ENCODE measurements around the gene RPL7A.
A peak's percentile ranks its signal among the peaks of the same experiment; 100 is the strongest.
"Not testable (repeated sequence)": the region's sequence is repeated elsewhere in the genome, so short reads cannot be mapped to it uniquely, and the experiment has no call there.

RPL7A gene

DNA sequence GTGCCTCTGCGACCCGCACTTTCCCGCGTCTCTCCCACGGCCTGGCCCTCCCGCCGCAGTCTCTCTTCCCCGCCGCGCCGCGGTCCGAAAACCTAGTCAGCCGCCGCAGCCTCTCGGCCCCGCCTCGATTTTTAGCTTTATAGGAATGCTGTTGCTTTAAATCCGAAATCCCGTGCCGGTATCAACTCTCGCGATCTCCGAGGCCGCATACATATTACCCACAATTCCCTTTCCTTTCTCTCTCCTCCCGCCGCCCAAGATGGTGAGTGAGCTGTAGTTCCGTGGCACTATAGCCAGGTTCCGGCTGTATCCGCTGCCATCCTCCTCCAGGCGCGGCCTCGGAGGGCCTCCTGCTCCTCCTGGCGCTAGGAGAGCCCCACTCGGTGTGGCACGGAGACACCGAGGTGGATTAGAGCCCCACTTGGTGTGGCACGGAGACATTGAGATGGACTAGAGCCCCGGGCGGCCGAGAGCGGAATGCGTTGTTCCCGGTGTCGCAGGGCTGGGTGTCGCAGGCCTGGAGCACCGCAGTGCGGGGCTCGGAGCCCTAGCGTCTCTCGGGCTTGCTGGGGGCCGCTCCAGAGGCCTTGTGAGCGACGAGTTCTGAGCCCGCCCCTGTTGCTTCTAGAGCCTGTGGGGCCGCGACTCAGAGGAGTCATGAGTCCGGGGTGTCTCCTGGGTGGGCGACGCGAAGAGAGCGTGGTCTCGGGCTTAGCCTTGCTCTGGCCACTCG, at the start of gene RPL7A, which contains the start of gene MED22:
TSS of gene RPL7A (plus strand) at position 234 of the 733 bp plus-strand sequence. CDS start at position 260, 26 bp downstream.
TSS of gene MED22 (minus strand) at position 147 of the 733 bp plus-strand sequence. CDS start 1,469 bp downstream, outside the sequence.
- peak; percentile 73 for ATAC-seq

DNA sequence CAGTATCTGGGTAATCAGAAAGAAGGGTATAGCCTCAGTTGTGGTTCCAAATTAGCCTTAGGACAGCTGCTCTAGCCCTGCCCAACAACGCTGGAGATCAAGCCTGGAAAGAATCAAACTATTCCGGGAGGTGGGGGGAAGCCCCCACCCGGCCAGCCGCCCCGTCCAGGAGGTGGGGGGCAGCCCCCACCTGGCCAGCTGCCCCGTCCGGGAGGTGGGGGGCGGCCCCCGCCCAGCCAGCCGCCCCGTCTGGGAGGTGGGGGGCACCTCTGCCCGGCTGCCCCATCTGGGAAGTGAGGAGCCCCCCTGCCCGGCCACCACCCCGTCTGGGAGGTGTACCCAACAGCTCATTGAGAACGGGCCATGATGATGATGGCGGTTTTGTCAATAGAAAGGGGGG, 48.0 kb upstream of the RPL7A start:
- not testable (repeated sequence) for ATAC-seq

More for the DNA sequence above, at the start of gene RPL7A, which contains the start of gene MED22:
- DNase-seq = peak; percentile 91

DNA sequence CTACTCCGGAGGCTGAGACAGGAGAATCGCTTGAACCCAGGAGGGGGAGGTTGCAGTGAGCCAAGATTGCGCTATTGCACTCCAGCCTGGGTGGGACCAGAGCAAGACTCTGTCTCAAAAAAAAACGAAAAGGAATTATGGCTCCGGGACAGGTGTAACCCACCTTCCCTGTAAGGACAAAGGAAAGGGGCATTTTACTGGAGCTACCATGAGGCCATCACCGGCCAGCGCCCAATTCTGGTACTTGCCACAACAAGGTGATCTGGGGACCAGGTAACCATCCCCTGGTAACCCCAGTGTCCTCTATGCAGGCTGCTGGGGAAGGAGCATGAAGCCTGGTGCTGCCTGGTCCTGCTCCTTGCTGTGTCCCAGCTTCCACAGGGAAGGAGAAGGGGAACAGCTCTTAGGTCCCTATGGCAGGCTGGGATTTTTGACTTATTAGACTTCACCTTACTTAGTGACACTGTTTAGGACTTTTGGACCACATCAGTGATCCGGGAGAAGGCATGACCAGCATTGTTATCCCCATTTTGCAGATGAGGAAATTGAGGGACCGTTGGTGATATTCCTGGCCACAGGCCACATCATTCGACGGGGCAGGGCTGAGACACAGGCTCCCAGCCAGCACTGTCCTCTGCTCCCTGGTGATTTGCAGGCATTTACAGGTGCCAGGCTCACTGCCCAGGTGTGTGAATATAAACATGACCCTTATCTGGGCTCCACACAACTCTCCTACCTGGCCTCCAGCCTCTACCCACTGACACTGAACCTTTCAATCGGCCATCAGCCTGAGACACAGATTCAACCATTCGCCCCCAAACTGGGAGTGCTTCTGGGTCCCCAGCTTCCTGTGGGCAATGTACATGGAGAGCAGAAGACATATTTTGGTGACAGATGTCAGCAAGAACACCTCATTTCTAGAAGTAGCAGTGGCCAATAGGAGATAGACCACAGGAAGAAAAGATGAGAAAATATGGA, 46.5 kb upstream of the RPL7A start:
- DNase-seq = no peak
- no peak for ATAC-seq

More for the DNA sequence above, 48.0 kb upstream of the RPL7A start:
- DNase-seq = not testable (repeated sequence)

DNA sequence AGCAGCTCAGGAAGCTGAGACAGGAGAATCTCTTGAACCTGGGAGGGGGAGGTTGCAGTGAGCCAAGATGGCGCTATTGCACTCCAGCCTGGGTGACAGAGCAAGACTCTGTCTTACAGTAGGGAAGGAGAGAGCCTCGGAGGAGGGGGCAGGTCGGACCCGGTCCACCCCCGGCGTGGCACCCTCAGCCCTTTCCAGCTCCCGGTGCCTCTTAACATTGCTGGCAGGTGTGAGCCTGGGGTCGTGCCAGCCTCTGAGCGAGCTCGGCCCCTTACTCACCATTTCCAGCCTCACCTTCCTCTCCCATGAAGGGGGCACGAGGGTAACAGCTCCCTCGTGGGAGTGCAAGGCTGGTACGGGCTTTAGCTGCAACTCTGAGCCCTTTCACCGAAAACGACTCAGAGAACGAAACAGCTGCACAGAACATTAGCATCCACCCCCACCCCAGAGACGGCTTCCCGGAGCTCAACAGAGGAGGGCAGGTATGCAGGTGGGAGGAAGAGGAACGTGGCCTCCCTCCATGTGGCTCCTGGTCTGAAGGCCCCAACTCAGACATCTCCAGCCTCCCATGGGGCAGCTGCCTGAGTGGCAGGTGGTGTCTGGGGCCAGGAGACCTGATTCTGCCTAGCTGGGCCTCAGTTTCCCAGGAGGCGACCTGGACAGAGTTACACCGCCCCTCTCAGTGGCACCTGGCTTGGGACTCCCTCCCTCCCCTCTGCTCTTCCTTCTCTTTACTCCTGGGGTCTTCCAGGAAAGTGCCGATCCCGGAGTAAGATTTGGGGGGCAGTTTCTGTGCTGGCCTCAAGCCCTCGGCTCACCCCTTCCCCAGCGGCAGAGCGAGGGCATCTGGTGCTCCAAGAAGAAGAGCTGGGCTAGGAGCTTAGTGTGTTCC, 44.5 kb upstream of the RPL7A start:
- DNase-seq (no peak), ATAC-seq (no peak)

DNA sequence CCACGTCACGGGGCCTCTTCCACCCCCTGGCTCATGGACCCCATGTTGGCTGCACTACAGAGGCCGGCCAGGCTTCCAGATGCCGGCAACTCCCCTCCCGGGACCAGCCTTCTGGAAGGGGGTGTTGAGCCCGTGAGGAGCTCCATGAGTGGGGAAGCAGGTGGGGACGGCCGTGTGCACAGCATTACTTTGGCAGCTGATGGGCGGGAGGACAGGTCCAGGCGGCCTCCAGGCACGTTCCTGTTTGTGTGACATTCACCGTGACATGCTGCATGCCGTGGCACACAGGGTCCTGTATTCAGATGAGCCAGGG, 43.9 kb upstream of the RPL7A start:
- no peak for ATAC-seq
- DNase-seq = no peak

DNA sequence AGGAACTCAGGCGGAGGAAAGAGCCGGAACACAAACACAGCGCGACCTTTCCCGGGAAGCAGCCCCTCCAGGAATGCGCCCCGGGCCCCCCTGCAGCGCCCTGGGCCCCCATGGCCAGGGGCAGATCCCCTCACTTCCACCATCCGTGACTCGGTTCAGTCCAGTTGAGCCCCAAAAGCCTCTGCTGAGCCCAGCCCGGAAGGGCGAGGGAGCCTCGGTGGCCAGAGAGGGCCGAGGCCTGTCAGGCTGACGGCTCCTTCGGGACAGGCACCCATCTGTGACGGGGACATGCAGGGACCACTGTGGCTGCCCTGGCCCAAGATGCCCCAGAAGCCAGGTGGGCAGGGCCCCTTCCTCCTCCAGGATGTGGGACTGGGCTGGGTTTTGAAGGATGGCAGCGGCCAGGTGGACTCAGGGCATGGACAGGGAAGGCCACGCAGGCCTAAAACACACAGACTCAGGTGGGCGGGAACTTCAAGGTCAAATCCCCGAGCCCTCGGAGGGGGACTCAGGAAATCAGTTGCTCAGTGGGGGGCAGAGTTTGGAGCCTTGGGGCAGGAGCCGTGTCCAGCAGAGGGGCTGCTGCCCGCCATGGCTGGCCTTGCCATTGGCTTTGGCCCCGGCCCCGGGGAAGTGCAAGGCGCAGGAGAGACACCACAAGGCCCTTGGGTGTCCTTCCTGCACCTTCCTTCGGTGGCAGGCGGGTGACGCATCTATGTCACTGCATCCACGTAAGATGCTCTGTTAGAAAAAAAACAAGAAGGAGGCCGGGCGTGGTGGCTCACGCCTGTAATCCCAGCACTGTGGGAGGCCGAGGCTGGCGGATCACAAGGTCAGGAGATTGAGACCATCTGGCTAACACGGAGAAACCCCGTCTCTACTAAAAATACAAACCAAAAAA, 43.3 kb upstream of the RPL7A start:
- ATAC-seq (no peak), DNase-seq (no peak)

DNA sequence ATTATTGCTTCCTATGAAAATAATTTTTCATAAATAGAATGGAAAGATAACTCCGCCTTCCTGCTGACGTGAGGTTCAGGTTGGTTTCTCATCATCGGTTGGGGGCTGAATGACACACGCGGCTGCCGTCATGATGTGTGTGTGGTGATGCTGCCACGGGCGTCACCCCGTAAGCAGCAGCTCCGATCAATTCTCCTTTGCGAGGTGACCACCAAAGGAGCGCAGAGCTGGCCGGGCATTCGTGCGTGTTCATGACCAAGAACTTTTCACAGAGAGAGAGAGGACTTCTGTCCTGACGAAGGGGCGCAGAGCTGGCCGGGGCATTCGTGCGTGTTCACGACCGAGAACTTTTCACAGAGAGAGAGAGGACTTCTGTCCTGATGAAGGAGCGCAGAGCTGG, 42.3 kb upstream of the RPL7A start:
- no peak for ATAC-seq
- DNase-seq = no peak

DNA sequence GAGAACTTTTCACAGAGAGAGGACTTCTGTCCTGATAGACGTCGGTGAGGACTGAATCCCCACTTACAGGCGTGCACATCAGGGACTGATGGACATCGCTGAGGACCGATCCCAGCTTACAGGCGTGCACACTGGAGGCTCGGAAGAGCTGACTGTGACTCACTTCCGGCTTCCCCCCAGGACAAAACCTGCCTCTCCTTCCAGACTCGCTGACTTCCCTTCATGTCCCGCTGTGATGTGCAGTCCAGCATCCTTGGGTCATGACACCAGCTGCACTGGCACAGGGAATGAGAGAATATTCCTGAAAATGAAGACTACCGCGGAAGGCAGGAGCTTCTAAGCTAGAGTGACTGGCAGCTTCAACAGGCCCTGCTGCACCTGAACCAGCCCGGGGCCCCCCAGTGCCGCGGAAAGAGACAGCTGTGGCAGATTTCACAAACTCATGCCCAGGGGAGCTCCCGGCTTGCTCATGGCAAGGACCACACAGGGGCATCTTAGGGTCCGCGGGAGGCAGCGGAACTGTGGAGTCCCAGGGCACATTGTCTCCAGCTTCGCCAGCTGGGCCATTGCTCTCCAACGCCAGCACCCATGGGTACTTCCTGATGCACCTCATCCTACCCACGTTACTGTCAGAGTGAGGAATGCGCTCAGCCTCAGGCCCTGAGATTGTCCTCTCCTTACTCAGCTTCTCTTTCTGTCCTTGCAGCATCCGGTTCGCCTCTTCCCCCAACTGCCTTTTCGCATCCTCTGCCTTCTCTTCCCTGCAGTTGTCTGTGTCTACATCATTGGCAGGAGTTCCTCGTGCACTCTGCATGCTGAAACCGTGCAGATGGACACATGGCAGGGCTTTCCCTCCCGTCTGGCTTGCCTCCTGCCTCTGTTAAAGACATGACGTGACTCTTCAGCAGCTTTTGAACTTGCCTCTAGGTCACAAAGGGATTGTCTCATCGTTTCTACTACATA, 41.5 kb upstream of the RPL7A start:
- DNase-seq (no peak), ATAC-seq (no peak)

DNA sequence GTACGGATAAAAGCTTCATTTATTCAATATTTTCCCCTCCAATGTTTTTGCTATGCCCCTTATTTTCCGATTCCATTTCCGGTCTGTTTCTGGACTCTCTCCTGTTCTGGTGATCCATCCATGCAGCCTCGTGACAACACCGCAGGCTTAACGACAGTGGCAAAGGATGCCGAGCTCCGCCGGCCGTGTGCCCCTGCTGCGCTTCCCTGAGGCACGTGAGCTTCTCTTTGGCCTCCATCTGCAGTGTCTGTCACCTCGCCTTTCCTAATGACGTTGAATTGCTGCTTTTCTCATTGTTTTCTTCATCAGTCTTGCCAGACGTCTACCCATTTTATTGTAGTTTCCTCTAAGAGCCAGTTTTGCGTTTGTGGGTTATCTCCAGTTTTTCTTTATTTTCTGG, 40.7 kb upstream of the RPL7A start:
- DNase-seq (no peak), ATAC-seq (no peak)

DNA sequence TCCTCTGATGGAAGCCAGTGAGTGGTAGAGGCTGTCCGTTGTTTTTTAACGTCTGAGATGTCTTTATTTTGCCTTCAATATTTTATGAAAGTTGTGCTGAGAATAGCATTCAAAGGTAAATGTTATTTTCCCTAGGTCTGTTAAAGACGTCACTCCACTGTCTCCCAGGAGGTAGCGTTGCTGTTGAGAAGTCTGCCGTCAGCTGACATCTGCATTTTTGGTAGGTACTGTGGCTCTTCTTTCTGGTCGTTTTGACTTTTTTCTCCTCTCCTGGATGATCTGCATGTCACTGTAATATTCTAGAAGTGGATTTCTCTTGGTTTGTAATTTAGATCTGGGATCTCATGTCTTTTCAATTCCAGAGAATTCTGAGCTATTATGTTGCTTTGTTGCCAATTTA, 38.4 kb upstream of the RPL7A start:
- ATAC-seq = no peak
- DNase-seq = no peak

DNA sequence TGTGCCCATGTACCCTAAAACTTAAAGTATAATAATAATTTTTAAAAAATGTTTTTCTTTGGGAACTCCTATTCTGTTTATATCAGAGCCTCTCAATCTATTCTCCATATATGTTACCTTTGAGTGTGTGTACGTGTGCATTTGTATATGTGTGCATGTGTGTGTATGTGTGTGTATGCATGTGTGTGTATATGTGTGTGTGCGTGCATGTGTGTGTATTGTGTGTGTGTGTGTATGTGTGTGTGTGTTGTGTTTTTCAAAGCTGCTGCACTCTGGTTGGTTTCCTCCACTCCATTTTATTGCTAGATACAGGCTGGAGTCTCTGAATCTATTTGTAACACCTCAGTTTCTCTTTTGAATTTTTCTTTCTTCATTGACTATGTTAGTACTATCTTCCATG, 32.0 kb upstream of the RPL7A start:
- DNase-seq = no peak
- ATAC-seq = no peak

DNA sequence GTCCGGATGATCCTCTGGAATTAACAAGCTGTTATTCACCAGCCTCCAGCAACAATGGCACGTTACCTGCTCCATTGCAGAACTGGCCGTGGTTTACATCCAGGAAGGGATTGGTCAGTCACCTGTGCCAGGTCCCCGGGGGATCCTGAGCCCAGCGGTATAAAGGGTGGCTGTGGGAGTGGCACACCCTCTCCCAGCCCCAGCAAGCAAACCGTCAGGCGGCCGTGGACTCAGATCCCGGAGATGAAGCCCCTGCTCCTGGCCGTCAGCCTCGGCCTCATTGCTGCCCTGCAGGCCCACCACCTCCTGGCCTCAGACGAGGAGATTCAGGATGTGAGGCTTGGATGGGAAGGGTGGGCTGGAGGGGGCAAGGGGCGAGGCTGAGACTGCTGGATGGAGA, 30.5 kb upstream of the RPL7A start:
- ATAC-seq, DNase-seq: not testable (repeated sequence)

DNA sequence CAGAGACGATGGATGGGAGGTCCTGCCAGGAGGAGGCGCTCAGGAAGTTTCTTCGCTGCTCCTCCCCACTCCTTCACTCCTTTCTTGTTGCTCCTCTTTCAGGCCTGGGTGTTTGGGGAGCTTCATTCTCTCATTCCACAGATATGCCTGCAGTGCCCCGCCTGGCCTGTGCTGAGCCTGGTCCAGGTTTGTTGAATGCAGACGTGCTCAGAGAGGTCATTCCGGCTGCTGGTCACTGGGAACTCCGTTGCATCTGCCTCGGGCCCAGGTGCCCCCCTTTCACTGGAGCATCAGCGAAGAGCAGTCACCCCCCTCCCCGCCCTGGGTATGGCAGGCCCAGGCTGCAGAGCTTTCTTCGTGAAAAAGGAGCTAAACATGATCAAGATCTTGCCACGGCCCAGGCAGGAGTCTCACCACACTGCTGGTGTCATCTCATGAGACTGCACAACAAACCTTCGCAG, 27.6 kb upstream of the RPL7A start:
- ATAC-seq = no peak
- DNase-seq = no peak

DNA sequence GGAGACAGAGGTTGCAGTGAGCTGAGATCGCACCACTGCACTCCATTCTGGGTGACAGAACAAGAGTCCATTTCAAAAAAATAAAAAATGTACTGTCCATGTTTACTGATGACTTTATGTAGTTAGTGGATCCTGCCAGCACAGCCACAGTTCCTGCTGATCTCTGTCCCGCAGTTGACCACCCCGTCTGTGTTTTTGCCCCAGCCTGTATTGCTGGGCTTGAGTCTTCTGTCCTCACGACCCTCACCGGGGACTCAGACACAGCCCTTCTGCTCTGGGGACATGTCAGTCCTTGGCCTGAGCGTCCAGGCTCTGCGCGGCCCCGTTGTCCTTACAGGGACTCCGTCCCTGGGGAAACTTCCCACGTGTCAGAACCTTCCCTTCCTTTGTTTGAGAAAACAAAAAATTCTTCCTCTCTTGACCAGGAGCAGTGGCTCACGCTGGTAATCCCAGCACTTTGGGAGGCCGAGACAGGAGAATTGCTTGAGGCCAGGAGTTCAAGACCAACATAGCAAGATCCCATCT, 26.5 kb upstream of the RPL7A start:
- DNase-seq (no peak), ATAC-seq (no peak)

DNA sequence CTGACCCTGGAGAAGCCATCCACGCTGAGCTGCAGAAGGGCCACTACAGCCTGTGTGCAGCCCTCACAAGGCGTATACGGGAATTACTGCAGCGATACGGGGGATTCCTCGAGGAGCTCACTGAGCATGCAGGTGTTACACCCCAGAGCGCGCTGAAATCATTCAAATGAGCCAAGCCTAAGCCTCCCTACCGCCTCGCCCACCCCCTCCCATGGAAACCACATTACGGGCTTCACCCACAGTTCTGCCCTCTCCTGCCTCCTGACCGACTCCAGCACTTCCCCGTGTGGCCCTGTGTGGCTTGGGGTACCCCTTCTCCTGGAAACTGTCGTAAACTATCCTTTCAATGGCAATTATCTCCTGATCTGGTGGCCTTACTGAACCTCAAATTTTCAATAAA, 25.3 kb upstream of the RPL7A start:
- DNase-seq (no peak), ATAC-seq (no peak)

DNA sequence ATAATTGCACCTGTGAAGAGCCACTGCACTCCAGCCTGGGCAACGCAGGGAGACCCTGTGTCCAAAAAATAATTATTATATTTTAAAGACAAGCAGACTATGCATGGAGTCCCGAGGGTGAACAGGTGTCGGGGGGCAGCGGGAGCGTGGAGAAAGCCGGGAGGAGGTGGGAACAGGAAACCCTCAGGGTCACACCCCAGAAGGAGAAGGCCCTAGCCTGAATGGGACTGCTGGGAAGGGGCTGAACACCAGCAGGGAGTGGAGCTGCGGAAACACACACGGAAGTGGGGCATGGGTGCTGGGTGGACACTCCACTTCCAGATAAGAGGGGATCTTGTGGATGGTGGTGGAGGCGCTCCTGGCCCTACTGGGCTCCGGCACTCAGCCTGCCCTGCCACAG, 24.8 kb upstream of the RPL7A start:
- DNase-seq (no peak), ATAC-seq (no peak)

DNA sequence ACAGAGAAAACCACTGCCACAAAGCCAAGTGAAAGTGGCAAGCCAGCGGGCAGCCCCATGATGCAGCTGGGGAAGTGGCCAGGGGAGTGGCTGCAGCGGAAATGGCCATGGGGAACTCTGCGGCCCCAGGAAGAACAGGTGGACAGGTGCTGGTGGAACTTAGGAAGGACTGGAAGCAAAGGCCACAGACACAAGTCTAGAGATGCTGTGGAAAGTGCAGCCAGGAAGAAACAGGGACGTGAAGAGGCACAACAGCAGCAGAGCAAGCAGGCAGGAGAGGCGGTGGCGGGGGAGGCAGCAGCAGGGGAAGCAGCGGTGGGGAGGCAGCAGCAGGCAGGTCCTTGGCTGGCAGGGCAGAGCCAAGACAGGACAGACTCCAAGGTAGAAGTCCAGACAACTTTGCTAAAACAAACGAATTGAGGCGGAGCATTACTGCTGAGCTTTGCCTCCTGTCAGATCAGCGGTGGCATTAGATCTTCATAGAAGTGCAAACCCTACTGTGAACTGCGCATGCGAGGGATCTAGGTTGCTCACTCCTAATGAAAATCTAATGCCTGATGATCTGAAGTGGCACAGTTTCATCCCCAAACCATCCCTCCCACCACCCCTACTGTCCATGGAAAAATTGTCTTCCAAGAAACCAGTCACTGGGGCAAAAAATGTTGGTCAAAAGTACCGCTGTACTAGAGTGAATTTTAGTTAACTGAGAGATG, 23.9 kb upstream of the RPL7A start:
- ATAC-seq = no peak
- no peak for DNase-seq

DNA sequence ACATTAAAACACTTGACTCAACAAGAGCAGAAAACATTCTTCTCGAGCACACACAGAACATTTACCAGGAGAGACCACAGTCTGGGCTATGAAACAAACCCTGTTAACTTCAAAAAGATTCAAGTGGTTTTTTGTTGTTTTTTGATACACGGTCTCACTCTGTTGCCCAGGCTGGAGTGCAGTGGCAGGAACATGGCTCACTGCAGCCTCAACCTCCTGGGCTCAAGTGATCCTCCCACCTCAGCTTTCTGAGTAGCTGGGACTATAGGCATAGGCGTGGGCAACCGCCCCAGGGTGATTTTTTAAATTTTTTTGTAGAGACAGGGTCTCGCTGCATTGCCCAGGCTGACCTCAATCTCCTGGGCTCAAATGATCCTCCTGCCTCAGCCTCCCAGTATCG, 21.0 kb upstream of the RPL7A start:
- not testable (repeated sequence) for ATAC-seq, DNase-seq

Data from stimulated activated naive CD8-positive, alpha-beta T cell treated with anti-CD3 and anti-CD28 coated beads, Interleukin-15, Interleukin-2, amounts not matched to agents 100 U/mL and 50 U/mL, for 24 hours (primary cell).